Heart left ventricle (tissue), 16 donors: ENCODE measurements around the gene MTFP1. TPM values are rescaled to one million over a fixed set of nuclear protein-coding genes. Genes with fewer than 3 reads are reported as not detected.

Source experiments
- ATAC-seq, 4 donors: fragments of 200-7000 bp; cut with Tn5 transposase; one replicate each; pipeline ENCODE4 v1.9.1; 2020 to 2022; ENCODE audit warnings: moderate library complexity in 4 of 4, mild to moderate bottlenecking in 3 of 4, moderate number of reproducible peaks in 1 of 4
- DNase-seq, 5 donors: peaks; one replicate each; pipeline ENCODE4 v3.0.0-alpha.2; 2020
- H3K27ac ChIP-seq, 12 donors: fragments of 200-600 bp; sonication (generic) in 4 of 12; one replicate each; pipeline versions ENCODE4 v1.5.0 to v1.8.0; 2016 to 2022; ENCODE audit warnings: mild to moderate bottlenecking in 2 of 12
- H3K27me3 ChIP-seq, 9 donors: fragments of 200-600 bp; sonication (generic) in 2 of 9; one replicate each; pipeline versions ENCODE4 v1.5.1 to v1.8.0; 2016 to 2022; ENCODE audit warnings: mild to moderate bottlenecking in 3 of 9
- H3K36me3 ChIP-seq, 9 donors: fragments of 200-600 bp; sonication (generic) in 2 of 9; one replicate each; pipeline versions ENCODE4 v1.5.0 to v1.8.0; 2018 to 2022; ENCODE audit warnings: mild to moderate bottlenecking in 2 of 9
- H3K4me1 ChIP-seq, 12 donors: fragments of 200-600 bp; sonication (generic) in 4 of 12; one replicate each; pipeline versions ENCODE4 v1.5.0 to v1.8.0; 2016 to 2022; ENCODE audit warnings: mild to moderate bottlenecking in 3 of 12
- H3K4me3 ChIP-seq, 12 donors: fragments of 200-600 bp; sonication (generic) in 4 of 12; one replicate each; pipeline versions ENCODE4 v1.5.0 to v1.8.0; 2017 to 2022; ENCODE audit warnings: mild to moderate bottlenecking in 9 of 12, moderate library complexity in 4 of 12
- H3K9me3 ChIP-seq, 12 donors: fragments of 200-600 bp; sonication (generic) in 4 of 12; one replicate each; pipeline versions ENCODE4 v1.5.0 to v1.8.0; 2016 to 2022; ENCODE audit warnings: mild to moderate bottlenecking in 1 of 12
- POLR2A ChIP-seq, 2 donors: fragments of 450-650 bp; IDR thresholded peaks; one replicate each; pipeline ENCODE4 v1.6.1; 2017; ENCODE audit warnings: antibody characterized with exemption in 2 of 2, mild to moderate bottlenecking in 2 of 2, moderate library complexity in 2 of 2
- WGBS, 4 donors: extraction: QIAGEN DNeasy Blood & Tissue Kit in 2 of 4; methylation state at CpG; one replicate each; pipeline versions ENCODE4 v1.1.5 to v1.1.7; 2013 to 2018; 5-methylcytosine and 5-hydroxymethylcytosine counted together
- intact Hi-C, 10 donors: fragments of 100-400 bp; cut with DNase I; formaldehyde crosslinking; loops; one replicate each; pipeline versions ENCODE4 v1.11.1 to v1.14.2; 2022
- polyA plus RNA-seq, 2 donors: library from polyadenylated mRNA; stranded (reverse); fragments of 200-250 nt; gene quantifications; one replicate each; pipeline ENCODE4 v1.2.3, GENCODE V29; 2013
- total RNA-seq, 9 donors: library from RNA; depleted of rRNA in 2 of 9; stranded (reverse); fragments of >200 nt in 2 of 9; fragmentation: NEBNext Ultra II Directional in 3 of 9; extraction: Animal tissue kit (Norgen Biotek cat#: 25700) in 3 of 9; gene quantifications; one replicate each; pipeline versions ENCODE4 v1.1.0 to v1.2.4, GENCODE V29; 2016 to 2023
- TF ChIP-seq, protein P1 (sequence below), 12 donors: fragments of 200-600 bp; sonication (generic) in 4 of 12; IDR thresholded peaks; one replicate each; pipeline versions ENCODE4 v1.5.0 to v1.8.0; 2018 to 2022; ENCODE audit warnings: antibody characterized with exemption in 12 of 12, mild to moderate bottlenecking in 5 of 12
- donor health status: ischemic (EF 13 %, LVEDD 7.1; RV severe dilation, severe dysfunction).
- donor health status: healthy with polysubstance abuse.
- donor health status: DM: no; HTN: yes; CAD: no.
- donor health status: DM: no; HTN: no; CAD: no.
- donor health status: ischemic (EF 25% LVEDD 6.9; RV normal size, moderate dysfunction).
- donor health status: ischemic (EF 25% LVEDD 5.7; RV mildly dilated, moderate dysfunction).
- donor health status: healthy.
- donor health status: DM: yes; HTN: yes; CAD: no.
- donor health status: ischemic (EF 35%, LVEDD 5.7; RV mildly dilated, moderate dysfunction).
- donor health status: nonischemic (EF 11% LVEDD 7.7; RV severe dilation, severe dysfunction).
- donor health status: DM: yes; HTN: yes; CAD: no.
- donor health status: PGD.
- donor health status: ischemic (EF 29% LVEDD 5.4; RV normal size, mild dysfunction).
- donor health status: nonischemic (EF 23%, LVEDD 6.1; RV moderate dilation, normal function).

MTFP1 gene
- total and polyA plus RNA-seq, 11 donors = 5.0 to 139 (median 17.1) TPM

DNA sequence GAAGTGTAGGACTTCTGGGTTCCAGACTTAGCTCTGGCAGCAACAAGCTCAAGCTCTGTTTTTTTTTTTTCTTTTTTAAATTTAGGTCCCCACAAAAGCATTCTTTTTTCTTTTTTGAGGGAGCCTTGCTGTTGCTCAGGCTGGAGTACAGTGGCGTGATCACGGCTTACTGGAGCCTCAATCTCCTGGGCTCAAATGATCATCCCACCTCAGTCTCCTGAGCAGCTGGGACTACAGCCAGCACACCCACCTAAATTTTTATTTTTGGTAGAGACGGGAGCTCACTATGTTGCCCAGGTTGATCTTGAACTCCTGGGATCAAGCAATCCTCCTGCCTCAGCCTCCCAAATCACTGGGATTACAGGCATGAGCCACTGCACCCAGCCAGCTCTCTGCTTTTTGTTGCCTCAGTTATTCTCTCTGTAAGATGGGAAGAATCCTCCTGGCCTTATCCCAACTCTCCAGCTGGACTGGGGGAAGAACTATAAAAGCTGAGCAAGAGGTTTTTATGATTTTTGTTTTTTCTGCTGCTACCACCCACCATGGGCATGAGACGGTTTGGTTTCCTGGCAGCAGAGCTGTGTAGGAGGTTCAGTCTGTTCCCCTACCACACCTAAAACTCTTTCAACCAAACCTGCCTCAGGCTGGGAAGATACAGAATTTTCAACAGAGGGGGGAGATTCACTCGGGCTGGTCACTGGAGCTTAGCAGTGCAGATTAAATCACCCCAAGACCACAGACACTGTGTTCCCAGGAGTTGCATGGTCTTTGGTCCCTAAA lies 11.6 kb upstream of the MTFP1 start:
- Histone ChIP-seq H3K27ac (no peak overlapping the region), H3K4me1 (no peaks in the 10 kb centered on the region), H3K36me3 (peaks cover 0 to 67% (median 40%) of the 10 kb centered on the region in 9 donors), H3K27me3 (no peaks in the 10 kb centered on the region), H3K4me3 (no peak overlapping the region), H3K9me3 (no peaks in the 10 kb centered on the region)
- intact Hi-C loops = no loop called here
- no peak for TF ChIP-seq POLR2A (IDR thresholded peaks at IDR 0.05)
- no peak for ATAC-seq
- DNase-seq = no peak
- 82 to 97% (median 87%) methylated on average over 5 of the region's 5 CpGs for WGBS, 4 donors

DNA sequence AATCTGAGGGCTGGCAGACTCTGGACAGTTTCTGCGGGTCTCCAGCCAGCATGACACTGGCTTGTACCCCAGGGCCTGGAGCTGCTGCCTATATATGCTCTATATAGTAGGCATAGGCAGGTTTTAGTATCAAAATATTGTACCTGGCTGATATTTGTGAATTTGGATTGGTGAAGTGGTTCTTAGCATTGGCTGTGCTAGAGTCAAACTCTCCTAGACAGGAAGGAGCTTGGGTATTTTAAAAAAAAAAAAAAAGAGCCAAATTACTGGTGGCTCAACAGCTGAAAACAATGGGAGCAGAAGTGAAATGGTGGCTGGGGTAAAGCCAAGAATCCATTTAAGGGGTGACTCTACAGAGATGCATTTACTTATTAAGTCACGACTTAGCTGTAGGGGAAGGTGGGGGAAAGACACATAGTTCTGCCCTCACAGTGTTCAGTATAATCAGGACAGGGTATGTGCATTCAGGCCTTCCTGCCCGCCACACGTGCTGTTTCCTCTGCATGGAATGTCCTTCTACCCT lies 11.0 kb upstream of the MTFP1 start:
- H3K9me3 ChIP-seq = no peaks in the 10 kb centered on the region
- no peaks in the 10 kb centered on the region for H3K27me3 ChIP-seq
- no peak overlapping the region for H3K27ac ChIP-seq
- no peak for ATAC-seq
- no peak overlapping the region for H3K4me3 ChIP-seq
- TF ChIP-seq POLR2A (IDR thresholded peaks at IDR 0.05) = no peak
- H3K4me1 ChIP-seq = no peaks in the 10 kb centered on the region
- peaks cover 0 to 69% (median 45%) of the 10 kb centered on the region in 9 donors for H3K36me3 ChIP-seq
- no peak for DNase-seq
- WGBS, 4 donors = 74 to 86% (median 84%) methylated on average over 4 of the region's 4 CpGs
- intact Hi-C loops = no loop called here

DNA sequence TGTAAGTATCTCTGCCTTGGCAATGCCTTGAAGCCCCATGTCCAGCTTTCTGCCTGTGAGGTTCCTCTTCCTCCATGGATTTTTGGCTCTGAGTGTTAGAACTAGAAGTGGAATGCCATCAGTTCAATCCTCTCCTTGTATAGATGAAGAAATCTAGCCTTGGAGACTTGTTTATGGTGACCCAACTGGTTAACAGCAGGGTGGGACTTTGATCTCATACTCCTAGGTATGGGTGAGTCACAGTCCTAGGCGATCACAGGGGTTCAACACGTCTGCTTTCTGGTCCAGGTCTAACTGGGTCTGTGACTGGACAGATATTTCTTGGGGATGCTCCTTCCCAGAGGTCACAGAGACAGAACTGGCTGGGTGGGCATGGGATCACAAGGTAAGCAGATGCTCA lies 9.2 kb upstream of the MTFP1 start:
- Histone ChIP-seq H3K27me3 (no peaks in the 10 kb centered on the region), H3K27ac (no peak overlapping the region), H3K36me3 (peaks cover 0 to 78% (median 51%) of the 10 kb centered on the region in 9 donors), H3K4me1 (peaks cover 0 to 11% (median 0%) of the 10 kb centered on the region in 12 donors), H3K4me3 (no peak overlapping the region), H3K9me3 (no peaks in the 10 kb centered on the region)
- ATAC-seq (no peak), DNase-seq (no peak)
- 86 to 96% (median 92%) methylated on average over 2 of the region's 2 CpGs for WGBS, 4 donors
- TF ChIP-seq, protein P1, sequence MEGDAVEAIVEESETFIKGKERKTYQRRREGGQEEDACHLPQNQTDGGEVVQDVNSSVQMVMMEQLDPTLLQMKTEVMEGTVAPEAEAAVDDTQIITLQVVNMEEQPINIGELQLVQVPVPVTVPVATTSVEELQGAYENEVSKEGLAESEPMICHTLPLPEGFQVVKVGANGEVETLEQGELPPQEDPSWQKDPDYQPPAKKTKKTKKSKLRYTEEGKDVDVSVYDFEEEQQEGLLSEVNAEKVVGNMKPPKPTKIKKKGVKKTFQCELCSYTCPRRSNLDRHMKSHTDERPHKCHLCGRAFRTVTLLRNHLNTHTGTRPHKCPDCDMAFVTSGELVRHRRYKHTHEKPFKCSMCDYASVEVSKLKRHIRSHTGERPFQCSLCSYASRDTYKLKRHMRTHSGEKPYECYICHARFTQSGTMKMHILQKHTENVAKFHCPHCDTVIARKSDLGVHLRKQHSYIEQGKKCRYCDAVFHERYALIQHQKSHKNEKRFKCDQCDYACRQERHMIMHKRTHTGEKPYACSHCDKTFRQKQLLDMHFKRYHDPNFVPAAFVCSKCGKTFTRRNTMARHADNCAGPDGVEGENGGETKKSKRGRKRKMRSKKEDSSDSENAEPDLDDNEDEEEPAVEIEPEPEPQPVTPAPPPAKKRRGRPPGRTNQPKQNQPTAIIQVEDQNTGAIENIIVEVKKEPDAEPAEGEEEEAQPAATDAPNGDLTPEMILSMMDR (IDR thresholded peaks at IDR 0.05) = no peak
- no peak for TF ChIP-seq POLR2A (IDR thresholded peaks at IDR 0.05)
- intact Hi-C loops = no loop called here

DNA sequence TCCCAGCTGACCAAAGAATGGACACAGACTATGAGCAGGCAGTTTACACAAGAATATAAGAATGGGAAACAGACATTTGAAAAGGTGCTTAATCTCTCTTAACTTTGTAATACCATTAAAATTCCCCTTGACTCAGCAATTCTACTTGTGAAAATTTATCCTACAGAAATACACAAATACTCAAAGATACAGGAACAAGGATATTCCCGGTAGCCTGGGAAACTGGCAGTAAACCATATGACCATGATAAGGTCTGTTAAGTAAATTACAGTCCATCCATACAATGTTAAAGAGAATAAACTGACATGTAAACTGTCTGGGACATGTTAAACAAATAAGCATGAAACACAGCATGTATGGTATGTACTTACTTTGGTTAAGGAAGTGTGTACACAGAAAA lies 8.7 kb upstream of the MTFP1 start:
- Histone ChIP-seq H3K27ac (no peak overlapping the region), H3K4me3 (no peak overlapping the region), H3K4me1 (peaks cover 0 to 15% (median 1%) of the 10 kb centered on the region in 12 donors), H3K27me3 (no peaks in the 10 kb centered on the region), H3K36me3 (peaks cover 0 to 76% (median 51%) of the 10 kb centered on the region in 9 donors), H3K9me3 (no peaks in the 10 kb centered on the region)
- TF ChIP-seq POLR2A (IDR thresholded peaks at IDR 0.05) = no peak
- TF ChIP-seq, protein P1 (IDR thresholded peaks at IDR 0.05) = no peak
- intact Hi-C loops = no loop called here
- WGBS, 4 donors = 70 to 82% (median 74%) methylated on average over 1 of the region's 1 CpG
- ATAC-seq = no peak
- DNase-seq = no peak

DNA sequence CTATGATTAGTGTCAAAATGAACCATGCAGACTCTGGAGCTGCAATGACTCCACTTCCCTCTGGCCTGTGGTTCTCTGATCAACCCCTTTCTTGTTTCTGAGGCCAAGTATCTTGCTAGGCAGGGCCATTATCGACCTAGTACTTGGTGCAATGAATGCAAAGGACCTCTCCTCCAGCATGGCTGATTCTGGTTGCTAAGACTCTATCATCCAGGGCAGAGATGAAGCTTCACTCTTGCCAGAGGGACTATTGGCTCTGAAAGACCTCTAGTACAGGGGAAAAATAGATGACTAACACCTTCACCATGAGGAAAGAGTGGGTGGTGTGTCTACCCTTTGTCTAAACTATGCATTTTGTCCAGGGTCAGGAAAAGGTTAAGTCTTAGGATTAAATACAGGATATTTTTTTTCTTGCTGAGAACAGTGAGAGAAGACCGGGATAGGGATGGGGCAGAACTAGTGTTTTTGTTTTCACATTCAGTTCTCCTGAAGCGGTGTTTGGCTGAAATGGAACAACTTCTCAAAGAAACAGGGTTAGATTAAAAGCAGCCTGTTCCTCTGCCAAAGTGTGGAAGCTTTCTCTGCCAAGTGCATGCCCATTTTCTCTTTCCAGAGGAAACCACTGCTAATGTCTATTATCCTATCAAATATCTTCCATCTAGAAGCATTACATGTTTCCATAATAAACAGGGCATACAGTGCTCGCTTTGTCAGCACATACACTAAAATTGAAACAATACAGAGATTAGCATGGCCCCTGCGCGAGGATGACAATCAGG lies 5.0 kb upstream of the MTFP1 start:
- intact Hi-C loops = loop anchor here in 3 of 10 donors (10.0 kb wide), 2 partner anchors 164 to 184 kb away; partner anchors contain the start of gene TCN2 (in 2 of the 3)
- ATAC-seq (no peak), DNase-seq (no peak)
- Histone ChIP-seq H3K27me3 (no peaks in the 10 kb centered on the region), H3K27ac (peak overlapping the region in 1 of 12 donors; percentile 40), H3K4me3 (no peak overlapping the region), H3K9me3 (no peaks in the 10 kb centered on the region), H3K36me3 (peaks cover 0 to 60% (median 44%) of the 10 kb centered on the region in 9 donors), H3K4me1 (peaks cover 4 to 43% (median 27%) of the 10 kb centered on the region in 12 donors)
- 81 to 86% (median 83%) methylated on average over 6 of the region's 6 CpGs for WGBS, 4 donors
- TF ChIP-seq, protein P1 (IDR thresholded peaks at IDR 0.05) = no peak
- TF ChIP-seq POLR2A (IDR thresholded peaks at IDR 0.05) = no peak
